ENCODE data around the gene GLB1L2.
"Not testable (repeated sequence)": the region's sequence is repeated elsewhere in the genome, so short reads cannot be mapped to it uniquely, and the experiment has no call there.

GLB1L2 gene

GRCh38 chr11:134331354-134332188 is at the start of gene GLB1L2:
GLB1L2 (plus strand) TSS chr11:134331988; CDS start chr11:134332062, 74 bp downstream.
- peak; percentile 55 for DNase-seq

- no peak for DNase-seq
Observed at GRCh38 chr11:134282121-134283045, 49.4 kb upstream of the GLB1L2 start.

- DNase-seq = no peak
Observed at GRCh38 chr11:134283461-134284230, 48.1 kb upstream of the GLB1L2 start.

GRCh38 chr11:134284349-134284748 is 47.4 kb upstream of the GLB1L2 start:
- not testable (repeated sequence) for DNase-seq

- no peak for DNase-seq
Observed at GRCh38 chr11:134287561-134287960, 44.2 kb upstream of the GLB1L2 start.

- no peak for DNase-seq
Observed at GRCh38 chr11:134288486-134288885, 43.3 kb upstream of the GLB1L2 start.

- DNase-seq = no peak
Observed at GRCh38 chr11:134289167-134289566, 42.6 kb upstream of the GLB1L2 start.

GRCh38 chr11:134289789-134290188 is 42.0 kb upstream of the GLB1L2 start:
- no peak for DNase-seq

- no peak for DNase-seq
Observed at GRCh38 chr11:134290646-134291045, 41.1 kb upstream of the GLB1L2 start.

GRCh38 chr11:134291196-134291595 is 40.6 kb upstream of the GLB1L2 start:
- DNase-seq = no peak

GRCh38 chr11:134292661-134293060 is 39.1 kb upstream of the GLB1L2 start:
- no peak for DNase-seq

GRCh38 chr11:134293119-134294113 is 38.4 kb upstream of the GLB1L2 start:
- no peak for DNase-seq

- DNase-seq = no peak
Observed at GRCh38 chr11:134294664-134295063, 37.1 kb upstream of the GLB1L2 start.

- no peak for DNase-seq
Observed at GRCh38 chr11:134312223-134312622, 19.6 kb upstream of the GLB1L2 start.

GRCh38 chr11:134312807-134313206 is 19.0 kb upstream of the GLB1L2 start:
- no peak for DNase-seq

GRCh38 chr11:134313379-134313778 is 18.4 kb upstream of the GLB1L2 start:
- no peak for DNase-seq

GRCh38 chr11:134313821-134314607 is 17.8 kb upstream of the GLB1L2 start:
- no peak for DNase-seq

- DNase-seq = no peak
Observed at GRCh38 chr11:134317103-134317502, 14.7 kb upstream of the GLB1L2 start.

GRCh38 chr11:134321373-134321772 is 10.4 kb upstream of the GLB1L2 start:
- not testable (repeated sequence) for DNase-seq

GRCh38 chr11:134322553-134322952 is 9.2 kb upstream of the GLB1L2 start:
- DNase-seq = no peak

GRCh38 chr11:134328433-134328832 is 3.4 kb upstream of the GLB1L2 start:
- no peak for DNase-seq
